Endothelial cell (in vitro differentiated cells): Measurements from ENCODE around the gene CTSO. TPM values are rescaled to one million over a fixed set of nuclear protein-coding genes. Genes with fewer than 3 reads are reported as not detected.

Experiments used
- DNase-seq: peaks from one replicate; pipeline ENCODE4 v3.0.0; 2021; ENCODE audit warnings: low spot score
- H3K27ac Mint-ChIP-seq: one replicate; pipeline ENCODE4 v1.8.0; 2021; ENCODE audit warnings: mixed read lengths, inconsistent platforms; ENCODE audit not compliant: unreplicated experiment
- H3K27me3 Mint-ChIP-seq: one replicate; pipeline ENCODE4 v1.8.0; 2021; ENCODE audit warnings: mild to moderate bottlenecking, moderate library complexity, mixed read lengths, inconsistent platforms; ENCODE audit not compliant: unreplicated experiment
- H3K36me3 Mint-ChIP-seq: one replicate; pipeline ENCODE4 v1.8.0; 2021; ENCODE audit warnings: mild to moderate bottlenecking, low read depth, mixed read lengths, inconsistent platforms; ENCODE audit not compliant: unreplicated experiment
- H3K4me1 Mint-ChIP-seq: one replicate; pipeline ENCODE4 v1.8.0; 2021; ENCODE audit warnings: mild to moderate bottlenecking, mixed read lengths, inconsistent platforms; ENCODE audit not compliant: unreplicated experiment
- H3K4me3 Mint-ChIP-seq: one replicate; pipeline ENCODE4 v1.8.0; 2021; ENCODE audit warnings: mild to moderate bottlenecking, mixed read lengths, inconsistent platforms; ENCODE audit not compliant: unreplicated experiment
- H3K9me3 Mint-ChIP-seq: one replicate; pipeline ENCODE4 v1.8.0; 2021; ENCODE audit warnings: mixed read lengths, inconsistent platforms; ENCODE audit not compliant: unreplicated experiment
- CTCF ChIP-seq: fragments of 200-600 bp; sonication (generic); IDR thresholded peaks from one replicate; pipeline ENCODE4 v1.5.0; 2021; ENCODE audit warnings: antibody characterized with exemption; ENCODE audit not compliant: unreplicated experiment
- total RNA-seq: library from RNA; stranded (reverse); fragmentation: NEBNext Ultra II Directional; extraction: Animal tissue kit (Norgen Biotek cat#: 25700); gene quantifications from one replicate; pipeline ENCODE4 v1.2.1, GENCODE V29; 2021; ENCODE audit not compliant: unreplicated experiment

The CTSO gene
- total RNA-seq, 1 donor from 2014 or later, result 3.5 TPM

GRCh38 chr4:155929833-155930232 is 23.8 kb downstream of the CTSO start:
- Mint-ChIP-seq H3K9me3 (no peaks in the 10 kb centered on the region), H3K4me1 (no peaks in the 10 kb centered on the region), H3K36me3 (no peaks in the 10 kb centered on the region), H3K4me3 (no peak overlapping the region), H3K27ac (no peak overlapping the region), H3K27me3 (no peaks in the 10 kb centered on the region)
- DNase-seq, result no peak
- no peak for TF ChIP-seq CTCF

- TF ChIP-seq CTCF, result no peak
- Mint-ChIP-seq H3K4me1 (no peaks in the 10 kb centered on the region), H3K4me3 (no peak overlapping the region), H3K36me3 (no peaks in the 10 kb centered on the region), H3K27me3 (no peaks in the 10 kb centered on the region), H3K9me3 (no peaks in the 10 kb centered on the region), H3K27ac (no peak overlapping the region)
- no peak for DNase-seq
Measured at GRCh38 chr4:155924637-155925036, 29.0 kb downstream of the CTSO start.

- no peak for TF ChIP-seq CTCF
- Mint-ChIP-seq H3K4me3 (no peak overlapping the region), H3K27me3 (no peaks in the 10 kb centered on the region), H3K27ac (no peak overlapping the region), H3K36me3 (no peaks in the 10 kb centered on the region), H3K4me1 (no peaks in the 10 kb centered on the region), H3K9me3 (no peaks in the 10 kb centered on the region)
- DNase-seq, result no peak
Measured at GRCh38 chr4:155921597-155921996, 32.1 kb downstream of the CTSO start.

DNA sequence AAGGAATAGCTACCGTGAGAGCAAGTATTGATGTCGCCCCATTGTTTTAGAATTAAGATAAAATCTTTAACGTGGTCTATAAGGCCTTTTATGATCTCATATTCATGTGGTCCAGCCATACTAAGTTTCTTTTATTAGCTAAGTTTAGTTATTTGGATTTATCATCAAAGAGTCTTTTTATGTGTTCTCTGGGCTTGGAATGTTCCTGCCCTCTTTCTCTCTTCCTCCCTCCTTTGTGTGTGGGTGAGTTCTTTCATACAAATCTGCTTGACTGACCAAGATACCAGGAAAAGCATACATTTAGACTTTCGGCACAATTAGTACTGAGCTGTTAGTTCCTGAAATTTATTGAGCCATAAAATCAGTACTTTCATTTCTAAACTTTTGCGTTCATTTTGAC is 38.9 kb downstream of the CTSO start:
- Mint-ChIP-seq H3K9me3 (no peaks in the 10 kb centered on the region), H3K4me1 (no peaks in the 10 kb centered on the region), H3K4me3 (no peak overlapping the region), H3K27ac (no peak overlapping the region), H3K36me3 (no peaks in the 10 kb centered on the region), H3K27me3 (no peaks in the 10 kb centered on the region)
- TF ChIP-seq CTCF, result no peak
- DNase-seq, result no peak

DNA sequence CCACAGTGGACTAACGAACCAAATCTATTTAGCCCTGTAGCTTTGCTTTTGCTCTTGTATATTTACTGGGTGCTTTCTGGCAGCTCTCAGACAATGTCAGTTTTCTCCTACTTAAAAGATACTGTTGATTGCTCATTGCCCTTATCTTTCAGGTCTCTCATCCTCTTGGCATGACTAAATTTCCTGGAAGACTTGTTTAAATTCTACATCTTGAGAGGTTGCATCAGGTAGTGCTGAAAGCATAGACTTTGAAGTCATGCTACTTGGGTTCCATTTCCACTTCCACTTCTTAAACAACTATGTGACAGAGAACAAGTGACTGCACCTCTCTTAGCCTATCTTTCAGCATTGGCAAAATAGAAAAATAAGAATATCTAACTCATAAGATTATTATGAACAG is 41.8 kb downstream of the CTSO start:
- Mint-ChIP-seq H3K9me3 (no peaks in the 10 kb centered on the region), H3K27me3 (no peaks in the 10 kb centered on the region), H3K4me3 (no peak overlapping the region), H3K36me3 (no peaks in the 10 kb centered on the region), H3K4me1 (no peaks in the 10 kb centered on the region), H3K27ac (no peak overlapping the region)
- no peak for TF ChIP-seq CTCF
- DNase-seq, result no peak
